HG03103 (cell line): Measurements from ENCODE around the gene ZNRD2.

Experiments
- ATAC-seq: cut with Tn5 transposase; IDR thresholded peaks from one replicate; pipeline ENCODE4 v1.9.1; 2021; ENCODE audit warnings: low read depth; ENCODE audit not compliant: unreplicated experiment

Gene ZNRD2

DNA sequence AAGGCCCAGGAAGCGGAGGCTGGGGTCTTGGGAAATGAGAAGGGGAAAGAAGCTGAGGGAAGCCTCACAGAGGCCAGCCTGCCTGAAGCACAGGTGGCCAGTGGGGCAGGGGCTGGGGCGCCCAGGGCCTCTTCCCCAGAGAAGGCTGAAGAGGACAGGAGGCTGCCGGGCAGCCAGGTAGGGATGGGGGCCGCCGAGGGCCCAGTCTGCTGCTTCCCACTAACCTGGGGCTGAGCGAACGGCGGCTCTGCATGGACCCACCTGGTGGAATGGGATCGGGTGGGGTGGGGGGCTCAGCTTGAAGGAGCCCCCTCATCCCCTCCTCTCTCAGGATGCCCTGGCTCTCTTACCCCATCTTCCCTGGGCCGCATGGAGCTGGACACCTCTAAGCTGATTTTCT is 13.3 kb downstream of the ZNRD2 start:
- no peak for ATAC-seq

DNA sequence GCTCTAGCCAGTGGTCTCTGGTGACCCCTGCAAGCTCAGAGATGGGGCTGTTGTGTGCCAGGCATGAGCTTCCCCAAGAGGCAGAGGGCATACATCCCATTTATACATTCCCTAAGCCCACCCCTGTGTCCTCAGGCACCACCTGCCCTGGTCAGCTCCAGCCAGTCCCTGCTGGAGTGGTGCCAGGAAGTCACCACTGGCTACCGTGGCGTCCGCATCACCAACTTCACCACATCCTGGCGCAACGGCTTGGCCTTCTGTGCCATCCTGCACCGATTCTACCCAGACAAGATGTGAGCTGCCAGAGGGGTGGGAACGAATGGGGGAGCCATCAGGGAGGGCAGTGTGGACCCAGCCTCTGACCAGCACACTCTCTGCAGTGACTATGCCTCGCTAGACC is 13.8 kb downstream of the ZNRD2 start:
- no peak for ATAC-seq

DNA sequence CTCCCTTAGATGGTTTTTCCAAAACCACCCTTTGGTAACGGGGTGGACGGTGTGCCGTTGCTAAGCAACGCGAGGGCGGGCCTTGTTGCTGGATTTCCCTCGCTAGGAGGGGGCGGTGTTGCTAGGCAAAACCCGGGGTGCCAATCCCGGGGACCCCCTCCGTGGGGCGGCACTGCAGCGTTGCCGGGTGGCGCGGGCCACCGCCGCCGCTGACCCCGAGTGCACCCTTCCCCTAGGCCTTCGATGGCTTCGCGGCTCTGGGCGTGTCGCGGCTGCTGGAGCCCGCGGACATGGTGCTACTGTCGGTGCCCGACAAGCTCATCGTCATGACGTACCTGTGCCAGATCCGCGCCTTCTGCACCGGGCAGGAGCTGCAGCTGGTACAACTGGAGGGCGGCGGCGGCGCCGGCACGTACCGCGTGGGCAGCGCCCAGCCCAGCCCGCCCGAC is 14.5 kb downstream of the ZNRD2 start:
- ATAC-seq = no peak

DNA sequence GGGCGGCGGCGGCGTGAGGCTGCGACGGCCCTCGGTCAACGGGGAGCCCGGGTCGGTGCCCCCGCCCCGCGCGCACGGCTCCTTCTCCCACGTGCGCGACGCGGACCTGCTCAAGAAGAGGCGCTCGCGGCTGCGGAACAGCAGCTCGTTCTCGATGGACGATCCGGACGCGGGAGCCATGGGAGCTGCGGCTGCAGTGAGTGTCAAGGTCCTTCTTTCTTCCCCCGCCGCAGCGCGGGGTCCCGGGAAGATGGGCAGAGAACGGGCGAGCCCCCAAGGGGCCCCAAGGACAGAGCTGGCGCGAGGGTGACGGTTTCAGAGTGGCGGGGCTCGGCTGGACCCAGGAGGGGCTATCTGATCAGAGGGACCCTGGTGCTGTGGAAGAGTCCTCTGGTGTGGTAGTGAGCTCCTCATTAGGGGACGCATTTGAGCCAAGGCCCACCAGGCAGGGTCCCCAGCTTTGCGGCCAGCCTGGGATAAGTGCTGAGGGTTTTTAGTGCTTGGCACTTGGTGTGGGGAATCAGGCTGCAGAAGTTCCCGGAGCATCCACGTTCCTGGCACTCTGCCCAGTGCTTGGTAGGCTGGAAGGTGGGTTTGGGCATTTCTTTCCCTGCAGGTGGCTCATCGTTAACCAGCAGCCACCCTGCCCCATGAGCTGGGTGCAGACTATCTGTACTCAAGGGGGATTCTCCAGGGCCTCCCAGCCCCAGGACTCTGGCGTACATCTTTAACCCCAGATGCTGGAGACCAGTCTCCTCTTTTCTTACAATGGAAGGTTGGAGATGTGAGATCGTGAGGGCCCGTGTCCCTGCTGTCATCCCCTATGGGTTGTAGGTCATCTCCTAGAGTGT is 15.3 kb downstream of the ZNRD2 start:
- no peak for ATAC-seq

DNA sequence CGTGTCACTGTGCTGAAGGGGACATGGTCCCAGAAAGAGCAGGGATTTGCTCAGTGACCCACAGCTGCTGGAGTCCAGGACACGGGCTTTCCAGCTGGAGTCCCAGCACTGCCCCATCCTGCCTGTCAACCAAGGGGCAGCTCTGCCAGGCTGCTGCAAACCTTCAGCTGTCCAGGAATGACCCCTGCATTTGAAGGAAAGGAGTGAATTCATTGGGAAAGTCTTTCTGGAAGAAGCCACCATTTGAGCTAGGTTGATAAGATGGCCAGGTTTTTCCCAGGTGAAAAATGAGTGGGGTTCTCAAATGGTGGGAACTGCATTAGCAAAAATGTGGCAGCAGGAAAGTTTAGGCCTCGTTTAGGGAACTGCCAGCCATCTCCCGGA is 16.0 kb downstream of the ZNRD2 start:
- no peak for ATAC-seq

DNA sequence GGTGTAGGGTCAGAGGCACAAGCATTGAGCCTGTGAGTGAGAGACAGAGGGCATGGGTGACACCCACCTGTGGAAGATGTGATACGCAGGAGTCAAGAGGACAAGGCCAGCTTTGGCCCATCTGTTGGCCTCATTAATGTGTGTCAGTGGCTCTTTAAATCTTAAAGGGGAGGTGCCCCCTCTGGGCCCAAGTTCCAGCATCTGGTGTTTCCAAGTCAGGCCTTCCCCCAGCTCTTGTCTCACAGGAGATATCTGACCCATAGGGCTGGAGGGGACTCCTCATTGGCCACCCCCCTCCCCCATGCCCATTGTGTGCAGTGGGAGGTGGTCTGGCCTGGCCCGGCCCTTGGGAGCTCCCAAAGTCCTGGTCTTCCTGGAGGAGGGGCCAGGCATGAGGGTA is 16.4 kb downstream of the ZNRD2 start:
- ATAC-seq = no peak

DNA sequence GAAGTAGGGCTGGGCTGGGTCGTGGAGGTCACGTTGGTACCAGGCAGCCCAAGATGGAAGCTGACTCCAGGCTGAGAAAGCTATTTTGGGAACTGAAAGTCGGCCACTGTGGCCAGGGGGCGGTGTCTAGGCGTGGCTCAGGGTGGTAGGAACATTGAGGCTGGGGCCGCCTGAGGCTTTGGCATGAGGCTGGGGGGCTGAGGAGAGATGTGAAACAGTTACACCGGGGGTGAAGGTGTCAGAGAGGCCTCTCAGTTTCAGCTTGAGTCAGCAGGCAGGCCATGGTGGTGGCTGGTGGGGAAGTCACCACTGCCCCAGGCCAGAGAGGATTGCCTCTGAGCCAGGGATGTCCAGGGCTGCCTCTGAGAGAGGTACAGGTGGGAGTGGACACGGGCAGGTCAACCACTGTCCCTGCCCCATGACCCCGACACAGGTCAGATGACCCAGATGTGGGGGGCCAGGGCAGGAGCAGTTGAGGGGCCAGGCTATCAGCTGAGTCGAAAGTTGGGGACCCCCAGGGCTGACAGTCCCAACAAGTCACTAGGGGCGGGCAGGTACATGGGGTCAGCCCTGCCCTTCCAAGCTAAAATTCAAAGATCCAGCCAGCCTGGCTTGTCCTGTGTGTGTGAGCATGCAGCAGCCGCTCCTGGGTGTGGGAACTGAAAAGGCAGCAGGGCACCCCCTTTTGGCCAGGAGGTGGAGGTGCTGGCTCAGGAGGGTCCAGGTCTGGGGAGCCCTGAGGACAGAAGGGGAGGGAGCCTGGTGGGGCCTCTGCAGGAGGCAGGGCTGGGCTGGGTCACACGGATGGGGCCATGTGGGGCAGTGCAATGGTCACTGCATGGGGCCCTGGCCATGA is 18.1 kb downstream of the ZNRD2 start:
- ATAC-seq = peak; percentile 60

DNA sequence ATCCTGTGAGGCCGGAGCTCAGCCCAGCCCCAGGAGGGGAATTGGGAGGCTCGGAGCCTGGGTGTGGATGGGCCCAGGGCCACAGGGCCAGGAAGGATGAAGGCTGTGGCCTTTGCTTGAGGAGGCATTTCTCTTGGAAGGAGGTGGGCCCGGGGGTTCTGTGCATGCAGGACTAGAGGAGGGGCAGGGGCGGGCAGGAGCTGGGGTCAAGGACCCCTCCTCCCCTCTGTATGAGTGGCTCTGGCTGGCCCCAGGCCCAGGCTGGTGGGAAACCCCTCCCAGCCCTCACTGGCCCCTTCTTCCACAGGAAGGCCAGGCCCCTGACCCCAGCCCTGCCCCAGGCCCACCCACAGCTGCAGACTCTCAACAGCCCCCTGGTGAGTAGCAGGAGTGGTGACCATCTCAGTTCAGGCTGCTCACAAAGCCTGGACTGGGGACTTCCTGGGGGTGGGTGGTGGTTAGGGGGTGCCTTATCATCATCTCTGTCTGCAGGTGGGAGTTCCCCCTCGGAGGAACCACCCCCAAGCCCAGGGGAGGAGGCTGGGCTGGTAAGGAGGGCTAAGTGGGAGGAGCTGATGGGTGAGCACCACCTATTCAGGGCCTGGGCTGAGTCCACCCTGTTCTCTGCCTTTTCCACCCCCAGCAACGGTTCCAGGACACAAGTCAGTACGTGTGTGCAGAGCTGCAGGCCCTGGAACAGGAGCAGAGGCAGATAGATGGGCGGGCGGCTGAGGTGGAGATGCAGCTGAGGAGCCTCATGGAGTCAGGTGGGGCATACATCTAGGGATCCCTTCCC is 19.4 kb downstream of the ZNRD2 start:
- no peak for ATAC-seq

DNA sequence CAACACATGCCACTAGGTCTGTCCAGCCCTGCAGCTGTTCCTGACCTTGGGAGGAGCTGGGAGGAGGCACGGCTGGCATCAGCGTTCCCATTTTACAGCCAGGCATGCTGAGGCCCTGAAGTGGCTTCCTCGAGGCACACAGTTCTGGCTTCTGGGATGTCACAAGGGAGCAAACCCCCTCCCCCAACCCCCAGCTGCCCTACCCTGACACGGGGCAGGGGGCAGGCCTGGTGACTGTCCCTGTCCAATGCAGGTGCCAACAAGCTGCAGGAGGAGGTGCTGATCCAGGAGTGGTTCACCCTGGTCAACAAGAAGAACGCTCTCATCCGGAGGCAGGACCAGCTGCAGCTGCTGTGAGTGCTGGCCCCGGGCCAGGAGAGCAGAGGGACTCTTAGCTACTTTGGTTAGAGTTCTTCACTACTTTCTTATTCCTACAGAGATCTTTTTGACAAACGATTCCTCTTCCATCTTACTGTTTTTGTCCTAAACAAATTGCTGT is 20.0 kb downstream of the ZNRD2 start:
- ATAC-seq = no peak

DNA sequence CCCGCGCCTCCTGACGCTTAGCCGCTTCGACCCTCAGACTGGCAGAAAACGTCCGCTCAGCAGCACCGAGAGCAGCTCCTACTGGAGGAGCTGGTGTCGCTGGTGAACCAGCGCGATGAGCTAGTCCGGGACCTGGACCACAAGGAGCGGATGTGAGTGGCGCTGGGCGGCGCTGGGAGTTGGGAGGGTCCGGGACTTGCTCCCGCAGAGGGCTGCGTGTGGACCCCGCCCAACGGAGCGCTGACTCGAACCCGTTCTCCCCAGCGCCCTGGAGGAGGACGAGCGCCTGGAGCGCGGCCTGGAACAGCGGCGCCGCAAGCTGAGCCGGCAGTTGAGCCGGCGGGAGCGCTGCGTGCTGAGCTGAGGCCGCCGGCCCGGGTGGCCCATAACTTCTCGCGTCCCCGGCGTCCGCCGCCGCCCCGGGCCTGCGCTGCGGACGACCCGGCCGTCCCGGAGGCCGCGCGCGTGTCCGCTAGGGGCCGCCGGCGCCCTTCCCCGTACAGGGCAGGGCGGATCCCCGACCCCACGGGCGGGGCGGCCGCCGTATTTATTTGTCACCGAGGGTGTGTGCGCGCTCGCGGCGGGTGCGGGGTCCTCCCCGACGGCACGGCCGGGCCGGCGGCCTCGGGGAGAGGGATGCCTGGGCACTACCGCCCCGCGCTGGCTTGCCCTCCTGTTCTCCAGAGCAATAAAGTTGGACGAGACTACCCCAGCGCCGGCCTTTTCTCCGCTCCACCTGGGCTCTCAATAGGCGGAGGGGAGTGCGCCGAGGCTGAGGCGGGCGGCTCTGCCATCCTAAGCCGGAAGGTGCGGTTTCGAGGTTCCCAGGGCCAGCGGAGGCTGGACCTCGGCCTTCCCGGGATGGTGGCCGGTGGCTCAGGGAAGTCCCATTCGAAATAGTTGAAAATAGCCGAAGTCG is 21.9 kb downstream of the ZNRD2 start:
- ATAC-seq = no peak

DNA sequence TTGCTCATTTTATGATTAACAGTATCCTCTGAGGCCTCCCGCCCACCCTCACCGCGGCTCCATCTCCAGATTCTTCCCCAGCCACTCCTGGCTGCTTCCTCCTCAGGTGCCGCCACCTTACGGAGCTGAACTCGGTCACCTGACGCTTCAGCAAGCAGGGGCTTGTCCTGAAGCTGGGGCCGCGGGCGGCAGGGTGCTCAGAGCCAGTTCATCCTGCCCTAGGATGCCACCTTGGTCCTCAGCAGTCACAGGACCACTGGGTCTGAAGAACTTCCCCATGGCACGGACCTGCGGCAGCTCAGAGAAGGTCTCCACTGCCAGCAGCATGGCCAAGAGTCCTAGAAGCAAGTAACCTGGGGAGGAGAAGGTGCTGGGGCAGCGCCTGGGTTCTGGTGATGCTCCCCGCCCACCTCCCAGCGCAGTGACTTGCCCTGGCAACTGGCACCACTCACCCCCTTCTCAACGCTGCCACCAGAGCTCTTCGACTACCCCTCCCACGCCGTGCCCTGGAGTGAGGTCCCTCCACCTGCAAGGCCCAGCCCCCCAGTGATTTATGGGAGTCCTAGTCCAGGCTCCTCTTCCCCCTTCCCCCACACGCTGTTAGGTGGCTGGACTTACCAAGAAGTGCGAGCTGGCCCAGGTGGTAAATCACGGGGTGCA is 22.7 kb downstream of the ZNRD2 start:
- ATAC-seq = no peak

DNA sequence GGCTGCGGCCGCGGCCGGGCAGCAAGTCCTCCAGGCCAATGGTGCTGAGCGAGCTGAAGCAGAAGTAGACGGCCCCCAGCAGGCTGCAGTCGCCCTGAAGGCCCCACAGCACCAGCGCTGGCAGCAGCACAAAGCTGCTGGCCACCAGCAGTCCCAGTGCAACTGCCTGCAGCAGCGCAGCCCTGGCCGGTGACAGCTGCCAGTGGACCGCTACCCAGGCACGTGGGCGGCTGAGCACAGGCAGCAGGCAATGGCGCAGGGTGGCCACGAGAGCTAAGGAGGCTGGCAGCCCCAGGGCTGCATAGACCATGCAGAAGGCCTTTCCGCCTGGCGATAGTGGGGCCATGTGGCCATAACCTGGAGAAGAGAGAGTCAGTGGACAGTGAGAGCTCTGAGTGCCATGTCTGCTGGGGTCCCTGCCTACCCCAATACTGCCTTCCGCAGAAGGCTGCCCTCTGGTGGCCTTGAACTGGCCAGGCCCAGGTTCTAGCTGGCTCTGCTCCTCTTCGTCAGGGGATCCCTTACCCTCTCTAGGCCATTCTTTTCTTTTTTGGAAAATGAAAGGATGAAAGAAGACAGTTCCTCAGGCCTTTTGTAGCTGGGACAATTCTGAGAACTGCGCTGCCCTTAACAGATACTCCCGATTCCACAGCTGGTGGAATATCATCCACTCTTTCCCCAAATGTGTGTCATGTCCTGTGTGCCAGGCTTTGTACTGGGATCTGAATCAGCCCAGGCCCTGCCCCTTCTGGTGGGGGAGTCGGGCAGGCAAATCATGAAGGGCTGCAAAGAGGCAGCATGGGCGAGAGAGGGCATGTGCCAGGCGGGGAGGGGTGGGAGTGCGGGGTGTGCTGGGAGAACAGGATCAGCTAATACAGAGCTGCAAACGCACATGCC is 23.5 kb downstream of the ZNRD2 start:
- no peak for ATAC-seq

DNA sequence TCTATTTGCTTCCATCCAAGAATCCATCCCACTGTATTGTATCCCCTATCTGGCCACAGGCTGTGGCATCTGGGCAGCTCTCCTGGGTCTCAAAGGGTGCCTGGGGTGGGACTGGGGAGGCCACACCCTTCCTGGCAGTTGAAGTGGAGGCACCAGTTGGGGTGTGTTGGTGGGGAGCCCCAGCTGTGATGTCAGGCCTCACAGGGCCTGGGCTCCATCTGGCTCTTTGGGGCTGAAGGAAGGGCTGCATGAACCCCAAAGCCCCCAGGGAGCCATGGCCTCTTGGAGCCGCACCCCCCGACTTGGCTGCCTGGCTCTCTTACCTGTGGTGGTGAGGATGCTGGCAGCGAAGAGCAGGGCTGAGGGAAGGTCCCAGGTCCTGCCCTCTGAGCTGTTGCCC is 24.9 kb downstream of the ZNRD2 start:
- ATAC-seq = no peak

DNA sequence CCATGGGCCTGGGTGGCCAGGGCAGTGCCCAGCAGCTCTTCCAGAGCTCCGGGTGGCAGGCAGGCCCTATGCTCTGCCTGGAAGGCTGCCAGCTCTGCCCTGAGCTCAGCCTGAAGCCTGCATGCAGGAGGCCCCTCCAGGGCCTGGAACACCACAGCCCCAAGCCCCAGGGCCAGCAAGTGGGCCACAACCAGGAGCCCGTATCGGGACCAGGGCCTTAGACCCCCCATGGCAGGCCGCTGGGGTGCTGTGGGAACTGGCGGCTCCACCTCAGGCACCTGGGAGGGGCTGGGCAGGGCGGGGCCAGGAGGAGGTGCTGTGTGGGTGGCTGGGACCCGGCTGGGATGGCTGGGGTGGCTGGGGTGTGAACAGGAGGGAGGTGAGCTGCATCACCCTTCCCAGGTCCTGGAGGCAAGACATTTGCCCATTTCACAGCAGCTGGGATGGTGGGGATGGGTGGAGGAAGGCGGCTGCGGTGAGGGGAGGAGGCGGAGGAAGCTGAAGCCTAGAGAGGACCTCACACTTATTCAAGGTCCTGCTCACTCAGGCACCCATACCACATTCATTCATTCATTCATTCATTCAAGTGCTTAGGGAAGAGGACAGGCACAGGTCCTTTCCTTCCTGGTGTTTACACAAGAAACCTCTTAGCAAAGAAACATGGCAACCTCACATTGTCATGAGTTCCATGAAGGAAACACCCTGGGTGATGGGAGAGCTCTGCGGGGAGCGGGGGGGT is 25.4 kb downstream of the ZNRD2 start, which contains the start of gene KCNK7:
KCNK7 (minus strand) TSS at position 258 of the 739 bp plus-strand sequence; CDS start at position 230, 28 bp downstream.
- ATAC-seq = no peak

DNA sequence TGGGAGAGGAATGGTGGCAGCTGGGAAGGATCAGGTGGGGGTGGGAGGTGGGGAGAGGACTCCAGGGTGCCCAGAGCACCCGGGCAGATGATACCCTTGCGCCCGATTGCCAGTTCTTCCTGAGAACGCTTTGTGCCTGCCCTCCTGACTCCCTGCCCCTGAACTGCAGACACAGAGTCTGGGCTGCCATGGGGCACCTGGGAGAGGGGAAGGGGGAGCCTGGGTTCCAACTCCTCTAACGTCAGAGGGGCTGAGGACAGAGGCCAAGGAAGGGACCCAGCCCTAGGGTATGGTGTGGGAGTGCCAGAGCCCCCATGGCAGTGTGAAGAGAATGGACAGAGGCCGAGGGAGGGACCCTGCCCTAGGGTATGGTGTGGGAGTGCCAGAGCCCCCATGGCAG is 26.2 kb downstream of the ZNRD2 start:
- no peak for ATAC-seq

DNA sequence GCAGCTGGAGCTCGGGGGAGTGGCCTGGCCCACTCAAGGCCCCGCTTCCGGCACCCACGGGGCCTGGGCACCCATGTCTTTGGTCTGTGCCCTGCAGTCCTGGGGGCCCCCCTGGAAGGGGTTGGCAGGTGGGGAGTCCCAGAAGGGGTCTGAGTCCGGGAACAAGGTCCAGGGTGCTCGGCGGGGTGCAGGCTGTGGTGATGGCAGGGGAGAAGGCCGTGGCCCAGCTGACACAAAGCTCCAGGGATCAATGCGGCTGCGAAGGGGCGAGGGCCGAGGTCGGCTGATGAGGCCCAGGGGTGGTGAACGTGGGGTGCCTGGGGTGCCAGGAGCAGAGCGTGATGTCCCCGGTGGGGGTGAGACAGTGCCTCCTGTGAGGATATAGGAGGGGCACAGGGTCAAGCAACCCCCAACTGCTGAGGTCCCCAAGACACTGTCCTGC is 28.0 kb downstream of the ZNRD2 start:
- ATAC-seq = no peak

DNA sequence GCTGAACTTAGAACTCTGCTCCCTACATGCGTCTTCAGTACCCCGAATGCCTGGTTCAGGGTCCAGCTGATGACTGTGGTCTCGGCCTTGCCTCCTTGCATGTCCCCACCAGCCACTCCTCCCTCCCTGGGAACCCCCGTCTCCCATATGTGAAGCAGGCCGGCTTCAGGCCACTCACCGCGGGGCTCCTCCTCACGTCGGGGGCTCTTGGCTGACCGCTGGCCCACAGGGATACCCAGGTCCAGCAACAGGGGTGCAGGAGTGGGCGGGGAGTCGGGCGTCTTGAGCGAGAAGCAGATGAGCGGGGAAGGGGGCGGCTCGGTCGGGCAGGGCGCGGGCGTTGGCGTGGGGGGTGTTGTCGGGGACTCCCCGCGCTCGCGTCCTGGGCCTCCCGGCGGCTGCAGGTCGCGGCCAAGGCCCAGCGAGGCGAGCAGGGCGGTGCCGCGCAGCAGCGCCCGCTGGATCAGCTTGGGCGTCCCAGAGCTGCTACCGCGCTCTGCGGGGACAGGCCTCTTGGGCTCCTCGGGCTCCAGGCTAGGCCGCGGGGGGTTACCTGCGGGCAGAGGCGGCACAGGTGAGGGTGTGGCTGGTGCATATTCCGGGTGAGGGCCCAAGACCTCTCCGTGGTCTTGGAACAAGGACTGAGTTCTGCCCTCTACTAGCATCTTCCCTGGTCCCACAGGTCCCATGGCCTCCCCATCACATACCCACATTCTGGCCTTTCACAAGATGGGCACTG is 29.1 kb downstream of the ZNRD2 start:
- ATAC-seq = no peak
